GM19025 (cell line): ENCODE results near the gene SLC25A28.
"Not testable (repeated sequence)": the region's sequence is repeated elsewhere in the genome, so short reads cannot be mapped to it uniquely, and the experiment has no call there.

Source experiments
- ATAC-seq: cut with Tn5 transposase; IDR thresholded peaks from one replicate; pipeline ENCODE4 v1.9.1; 2021; ENCODE audit warnings: mild to moderate bottlenecking, low read depth, moderate library complexity; ENCODE audit not compliant: unreplicated experiment

SLC25A28 gene

DNA sequence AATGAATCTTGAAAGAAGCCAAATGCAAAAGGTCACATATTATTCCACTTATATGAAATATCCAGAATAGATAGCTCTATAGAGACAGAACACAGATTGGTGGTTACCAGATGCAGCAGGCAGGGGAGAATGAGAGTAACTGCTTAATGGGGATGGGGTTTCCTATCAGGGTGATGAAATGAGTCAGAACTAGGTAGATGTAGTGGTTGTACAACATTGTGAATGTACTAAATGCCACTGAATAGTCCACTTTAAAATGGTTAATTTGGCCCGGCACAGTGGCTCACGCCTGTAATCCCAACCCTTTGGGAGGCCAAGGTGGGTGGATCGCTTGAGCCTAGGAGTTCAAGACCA, 9.4 kb upstream of the SLC25A28 start:
- no peak for ATAC-seq

GRCh38 chr10:99628923-99629624, 8.8 kb upstream of the SLC25A28 start:
- ATAC-seq = no peak

GRCh38 chr10:99625124-99625523, 4.9 kb upstream of the SLC25A28 start:
- not testable (repeated sequence) for ATAC-seq

DNA sequence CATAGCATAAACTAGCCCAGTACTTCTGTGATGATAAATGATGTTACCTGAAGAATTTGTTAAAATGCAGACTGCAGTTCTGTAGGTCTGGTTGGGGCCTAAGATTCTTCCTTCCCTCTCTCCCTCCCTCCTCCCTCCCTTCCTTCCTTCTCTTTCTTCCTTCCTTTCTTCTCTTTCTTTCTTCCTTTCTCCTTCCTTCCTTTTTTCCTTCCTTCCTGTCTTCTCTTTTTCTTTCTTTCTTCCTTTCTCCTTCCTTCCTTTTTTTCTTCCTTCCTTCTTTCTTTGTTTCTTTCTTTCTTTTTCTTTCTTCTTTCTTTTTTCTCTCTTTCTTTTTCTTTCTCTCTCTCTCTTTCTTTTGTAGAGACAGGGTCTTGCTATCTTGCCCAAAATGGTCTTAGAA, 3.7 kb upstream of the SLC25A28 start:
- no peak for ATAC-seq

DNA sequence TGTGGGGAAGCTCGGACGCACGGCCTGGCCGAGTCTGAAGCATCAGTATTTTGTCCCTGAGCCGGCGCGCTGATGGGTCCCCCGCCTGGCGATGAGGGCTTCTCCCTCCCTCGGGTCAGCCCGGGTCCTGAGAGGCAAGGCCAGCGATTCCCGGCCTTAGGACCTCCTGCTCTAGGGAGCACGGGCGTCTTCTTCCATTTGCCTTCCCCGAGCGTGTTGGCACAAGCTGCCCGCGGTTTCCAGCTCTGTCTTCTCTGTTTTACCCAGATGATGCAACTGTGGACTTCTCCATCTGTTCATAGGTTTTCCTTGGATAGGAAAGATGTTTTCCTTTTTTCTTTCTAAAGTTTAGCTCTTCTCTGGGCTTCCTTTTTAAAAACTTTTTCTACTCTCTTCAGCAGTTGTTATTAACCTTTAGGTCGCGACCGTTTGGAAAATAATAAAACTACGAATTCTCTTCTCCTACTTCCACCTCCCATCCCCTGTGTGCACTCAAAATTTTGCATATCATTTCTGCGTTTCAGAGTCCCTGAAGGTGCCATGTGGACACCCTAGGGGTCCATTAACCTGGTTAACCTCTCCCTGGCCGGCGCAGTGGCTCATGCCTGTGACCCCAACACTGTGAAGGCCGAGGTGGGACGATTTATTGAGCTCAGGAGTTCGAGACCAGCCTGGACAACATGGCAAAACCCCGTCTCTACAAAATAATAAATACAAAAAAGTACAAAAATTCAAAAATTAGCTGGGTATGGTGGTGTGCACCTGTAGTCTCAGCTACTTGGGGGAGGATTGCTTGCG, 1.4 kb upstream of the SLC25A28 start:
- peak; percentile 0 for ATAC-seq

GRCh38 chr10:99620711-99621453, 643 bp upstream of the SLC25A28 start:
- ATAC-seq = peak; percentile 84

- ATAC-seq = no peak
Measured at GRCh38 chr10:99619090-99619800, 994 bp downstream of the SLC25A28 start.

- ATAC-seq = no peak
Measured at GRCh38 chr10:99617696-99618095, 2.5 kb downstream of the SLC25A28 start.

DNA sequence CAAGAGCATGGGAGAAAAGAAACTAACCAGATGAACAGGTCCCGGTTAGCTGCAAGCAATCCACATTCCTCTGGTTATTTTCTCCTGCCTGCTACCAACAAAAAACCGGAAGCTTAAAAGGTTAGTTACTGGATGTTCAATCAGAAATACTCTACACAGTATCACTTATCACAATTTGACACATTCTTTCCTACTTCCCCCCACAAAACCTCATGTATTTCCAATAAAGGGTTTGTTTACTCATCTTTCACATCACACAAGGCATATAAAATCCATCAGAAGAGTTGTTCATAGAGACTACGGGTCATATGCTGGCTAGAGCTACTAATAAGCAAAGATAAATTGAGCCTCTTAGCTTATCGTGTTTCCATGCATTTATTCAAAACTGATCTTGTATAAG, 4.8 kb downstream of the SLC25A28 start:
- no peak for ATAC-seq

GRCh38 chr10:99612167-99612831, 7.9 kb downstream of the SLC25A28 start:
- ATAC-seq = no peak

- ATAC-seq = no peak
Measured at GRCh38 chr10:99611326-99611725, 8.9 kb downstream of the SLC25A28 start.

GRCh38 chr10:99610221-99610620, 10.0 kb downstream of the SLC25A28 start:
- ATAC-seq = no peak

GRCh38 chr10:99609186-99609585, 11.1 kb downstream of the SLC25A28 start:
- ATAC-seq = no peak

DNA sequence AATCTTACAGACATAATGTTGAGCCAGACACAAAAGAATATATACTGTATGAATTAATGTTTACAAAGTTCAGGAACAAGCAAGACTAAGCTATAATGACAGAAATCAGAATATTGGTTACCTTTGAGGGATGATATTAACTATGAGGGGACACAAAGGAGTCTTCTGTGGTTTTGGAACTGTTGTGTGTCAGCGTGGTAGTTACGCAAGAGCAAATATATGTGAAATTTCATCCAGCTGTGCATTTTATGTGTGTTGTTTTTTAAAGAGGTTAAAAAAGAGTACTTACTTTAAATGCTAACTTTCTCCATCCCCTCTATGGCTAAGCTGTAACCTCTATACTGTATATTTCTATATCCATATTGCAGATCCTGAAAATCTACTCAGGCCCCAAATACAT, 14.9 kb downstream of the SLC25A28 start:
- ATAC-seq = no peak

- ATAC-seq = no peak
Measured at GRCh38 chr10:99604862-99605261, 15.4 kb downstream of the SLC25A28 start.

GRCh38 chr10:99598781-99599509, 21.3 kb downstream of the SLC25A28 start:
- no peak for ATAC-seq

GRCh38 chr10:99598011-99598410, 22.2 kb downstream of the SLC25A28 start:
- no peak for ATAC-seq

- not testable (repeated sequence) for ATAC-seq
Measured at GRCh38 chr10:99596708-99597107, 23.5 kb downstream of the SLC25A28 start.

- ATAC-seq = no peak
Measured at GRCh38 chr10:99595770-99596465, 24.3 kb downstream of the SLC25A28 start.
